Hepatocyte (in vitro differentiated cells): Measurements from ENCODE around the gene IFNL1.

Experiments
- CTCF ChIP-seq: fragments of 200-600 bp; sonication (generic); IDR thresholded peaks from 2 replicates; pipeline ENCODE4 v1.5.1; 2016; ENCODE audit warnings: antibody characterized with exemption, mild to moderate bottlenecking; ENCODE audit not compliant: poor library complexity
- EZH2 ChIP-seq: fragments of 200-600 bp; sonication (generic); IDR thresholded peaks from 2 replicates; pipeline ENCODE4 v1.6.1; 2016; ENCODE audit warnings: antibody characterized with exemption, mild to moderate bottlenecking, borderline replicate concordance

DNA sequence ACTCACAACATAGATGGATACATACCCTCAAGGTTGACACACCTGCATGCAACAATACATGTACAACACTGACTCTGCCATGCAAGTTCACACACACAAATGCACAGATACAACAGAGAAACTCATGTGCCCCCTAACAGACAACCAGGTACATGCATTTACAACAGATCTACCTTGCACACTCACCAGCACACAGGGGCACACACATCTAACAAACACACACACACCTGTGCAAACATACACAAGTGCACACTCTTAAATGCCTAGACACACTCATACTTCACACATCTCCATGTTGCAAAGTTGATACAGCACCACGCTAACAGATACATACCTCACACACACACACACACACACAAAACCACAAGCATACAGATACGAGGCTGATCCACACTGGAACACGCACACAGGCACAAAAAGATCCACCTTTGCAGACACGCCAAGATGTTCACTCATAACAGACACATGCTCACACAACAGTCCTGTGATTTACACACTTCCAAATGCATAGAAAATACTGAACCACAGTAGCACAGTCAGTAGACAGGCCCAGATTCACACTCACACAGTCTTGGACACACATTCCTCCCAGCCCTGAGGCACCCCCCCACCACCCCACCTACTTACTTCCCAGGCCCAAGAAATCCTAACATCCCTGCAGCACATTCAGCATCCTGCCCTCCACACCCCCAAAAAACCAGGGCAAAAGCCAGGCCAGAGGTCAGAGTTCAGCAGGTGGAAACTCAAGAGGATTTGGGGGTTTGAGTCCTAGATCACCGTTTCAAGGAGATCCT is 23.1 kb downstream of the IFNL1 start:
- TF ChIP-seq EZH2, result no peak
- no peak for TF ChIP-seq CTCF
